Kidney glomerular epithelial cell (primary cell): Measurements from ENCODE around the gene PPP4R2.
"Not testable (repeated sequence)": the region's sequence is repeated elsewhere in the genome, so short reads cannot be mapped to it uniquely, and the experiment has no call there.

Experiments used
- DNase-seq: peaks from one replicate; lab custom pipeline; 2025; lab: John Stamatoyannopoulos, UW

The PPP4R2 gene

DNA sequence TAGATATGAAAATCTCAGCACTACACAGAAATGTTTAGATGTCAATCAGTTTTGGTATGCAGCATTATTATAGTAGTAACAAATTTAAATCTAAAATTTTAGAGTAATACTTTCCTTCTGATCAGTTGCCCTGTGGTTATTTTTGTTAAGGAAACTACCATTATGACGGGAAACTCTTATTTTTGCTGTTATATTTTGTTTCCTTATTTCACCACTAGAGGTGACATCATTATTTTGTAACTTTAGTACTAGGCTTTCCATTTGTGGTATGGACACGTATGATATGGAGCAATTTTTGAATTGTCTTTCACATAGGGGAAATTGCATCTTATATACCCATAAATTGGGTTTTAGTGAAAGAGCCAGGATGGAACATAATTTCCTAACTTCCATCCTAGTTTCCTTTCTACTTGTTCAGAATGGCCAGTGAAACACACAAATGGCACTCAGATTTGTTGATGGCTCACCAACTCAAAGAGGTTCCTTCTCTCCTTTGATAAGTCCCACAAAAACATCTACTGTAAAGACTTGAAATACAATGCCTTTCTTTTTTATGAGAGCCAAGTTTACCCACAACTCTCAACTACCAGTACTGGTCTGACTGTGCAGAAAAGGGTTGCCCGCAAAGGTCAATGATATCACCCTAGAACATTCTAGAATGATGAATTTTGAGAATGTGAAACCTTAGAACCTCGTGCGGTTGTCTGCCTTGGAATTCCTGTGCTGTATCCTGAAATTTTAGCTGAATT is 19.4 kb upstream of the PPP4R2 start:
- DNase-seq = no peak

DNA sequence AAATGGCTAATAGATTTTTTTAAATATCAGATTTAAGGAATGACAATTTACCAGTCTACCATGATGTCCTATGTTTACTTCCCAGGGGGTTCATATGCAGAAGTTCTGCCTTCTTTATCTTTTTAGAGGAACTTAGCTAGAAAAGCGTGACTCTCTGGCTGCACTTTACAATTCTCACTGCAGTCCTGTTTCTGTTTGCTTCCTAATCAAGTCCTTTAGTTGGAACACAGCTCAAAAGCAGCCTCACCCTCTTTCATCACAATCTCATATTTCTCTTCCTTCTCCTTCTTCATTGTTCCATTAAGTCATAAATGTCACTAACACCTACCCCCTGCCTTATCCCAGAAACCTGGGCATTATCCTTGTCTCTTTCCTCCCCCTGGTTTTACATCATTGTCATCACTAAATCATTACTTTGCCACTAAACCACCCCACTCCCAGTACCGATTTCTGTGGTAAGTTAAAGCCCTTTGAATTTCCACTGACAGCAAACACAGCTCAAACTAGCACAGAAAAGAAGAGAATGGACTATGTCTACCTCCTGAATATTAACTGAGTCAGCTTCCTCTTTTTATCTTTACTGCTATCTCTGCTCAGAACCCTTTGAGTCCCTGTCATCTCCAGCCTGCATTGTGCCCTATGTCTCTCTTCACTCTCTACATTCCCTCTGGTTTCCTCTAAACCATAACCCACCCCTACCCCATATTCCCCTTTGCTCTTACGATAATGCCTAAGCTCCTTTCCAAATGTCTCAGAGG is 13.8 kb upstream of the PPP4R2 start:
- DNase-seq = no peak

DNA sequence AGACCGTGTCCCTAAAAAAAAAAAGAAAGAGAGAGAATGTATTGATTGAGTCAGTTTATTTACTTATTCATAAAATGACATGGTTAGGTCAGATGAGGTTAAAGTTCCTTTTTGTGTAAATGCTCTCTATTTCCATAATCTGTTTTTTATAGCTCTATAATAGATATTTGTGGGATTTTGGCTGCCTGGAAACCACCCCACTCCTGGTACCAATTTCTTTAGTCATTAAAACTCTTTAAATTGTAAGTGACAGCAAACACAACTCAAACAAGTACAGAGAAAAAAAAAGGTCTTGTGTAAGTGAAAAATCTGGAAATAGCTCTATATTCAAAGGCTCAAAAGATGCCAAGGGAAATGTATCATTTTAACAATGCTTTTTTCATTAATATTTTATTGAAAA is 11.0 kb upstream of the PPP4R2 start:
- DNase-seq = no peak

DNA sequence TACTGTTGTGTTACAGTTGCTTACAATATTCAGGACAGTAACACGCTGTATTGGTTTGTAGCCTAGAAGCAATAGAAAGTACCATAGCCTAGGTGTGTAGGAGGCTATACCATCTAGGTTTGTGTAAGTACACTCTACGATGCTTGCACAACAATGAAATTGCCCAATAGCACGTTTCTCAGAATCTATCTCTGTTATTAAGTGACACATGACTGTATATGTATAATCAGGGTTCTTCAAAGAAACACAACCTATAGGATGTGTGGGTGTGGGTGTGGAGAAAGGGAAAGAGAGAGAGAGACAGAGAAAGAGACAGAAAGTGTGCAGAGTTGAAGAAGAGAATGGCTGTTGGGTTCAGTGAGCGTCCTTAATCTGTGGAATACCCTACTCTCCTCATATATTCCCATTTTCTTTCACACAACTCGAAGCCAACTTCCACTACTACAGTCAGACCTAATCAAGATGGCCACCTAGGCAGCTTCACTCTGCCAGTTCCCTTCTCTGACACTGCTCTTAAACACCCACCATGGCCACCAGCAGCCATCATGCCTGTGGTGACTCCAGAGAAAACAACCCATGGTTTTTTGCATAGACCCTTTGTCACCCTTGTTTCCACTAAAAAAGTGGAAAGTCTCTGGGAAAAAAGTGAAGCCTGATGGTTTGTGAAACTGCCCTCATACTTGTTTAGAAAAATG is 5.8 kb upstream of the PPP4R2 start:
- no peak for DNase-seq

DNA sequence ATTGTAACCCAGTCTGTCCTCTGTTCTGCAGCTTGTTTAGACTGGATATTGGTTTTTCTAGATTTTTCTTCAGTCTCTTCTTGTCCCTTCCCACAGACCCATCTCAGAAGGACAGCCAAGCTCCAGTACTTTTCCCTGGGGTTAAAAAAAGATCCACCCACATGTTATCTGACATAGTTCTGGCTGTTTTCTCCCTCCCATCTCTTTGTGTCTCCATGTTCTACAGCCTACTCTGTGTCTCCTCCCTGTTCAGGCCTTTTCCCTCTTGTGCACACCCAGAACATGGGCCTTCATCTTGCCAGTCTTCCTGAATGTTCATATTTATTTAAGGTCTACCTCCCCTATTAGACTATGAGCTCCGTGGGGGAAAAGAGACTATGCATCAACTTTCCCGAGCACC is 5.1 kb upstream of the PPP4R2 start:
- DNase-seq = no peak

DNA sequence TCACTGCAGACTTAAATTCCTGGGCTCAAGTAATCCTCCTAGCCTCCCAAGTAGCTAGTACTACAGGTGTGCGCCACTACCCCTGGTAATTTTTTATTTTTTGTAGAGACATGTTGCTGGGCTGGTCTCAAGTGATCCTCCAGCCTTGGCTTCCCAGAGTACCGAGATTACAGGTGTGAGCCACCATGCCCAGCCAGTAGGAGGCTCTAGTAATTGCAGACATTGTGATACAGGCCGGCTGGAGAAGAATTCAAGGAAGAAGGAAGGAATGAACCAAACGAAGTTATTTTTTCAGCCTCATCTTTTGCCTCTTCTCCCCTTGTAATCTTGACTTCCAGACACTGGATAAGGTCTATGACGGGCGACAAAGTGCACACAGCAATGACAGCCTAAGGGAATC is 3.2 kb upstream of the PPP4R2 start:
- DNase-seq = no peak

DNA sequence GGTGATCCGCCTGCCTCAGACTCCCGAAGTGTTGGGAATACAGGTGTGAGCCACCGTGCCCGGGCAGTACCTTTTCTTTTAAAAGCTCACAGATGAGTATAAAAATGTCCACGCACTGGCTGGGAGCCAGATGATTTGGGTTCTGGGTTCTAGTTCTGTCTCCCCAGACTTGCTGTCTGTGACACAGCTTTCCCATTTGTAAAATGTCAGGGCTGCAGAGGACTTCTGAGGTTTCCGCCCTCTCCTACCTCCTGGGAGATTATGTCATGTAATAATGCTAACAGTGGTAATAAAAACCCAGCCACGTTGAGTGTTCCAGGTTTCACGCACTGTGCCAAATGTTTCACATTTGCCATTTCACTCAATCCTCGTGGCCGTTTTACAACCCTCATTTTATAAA is 1.3 kb upstream of the PPP4R2 start:
- DNase-seq = no peak

DNA sequence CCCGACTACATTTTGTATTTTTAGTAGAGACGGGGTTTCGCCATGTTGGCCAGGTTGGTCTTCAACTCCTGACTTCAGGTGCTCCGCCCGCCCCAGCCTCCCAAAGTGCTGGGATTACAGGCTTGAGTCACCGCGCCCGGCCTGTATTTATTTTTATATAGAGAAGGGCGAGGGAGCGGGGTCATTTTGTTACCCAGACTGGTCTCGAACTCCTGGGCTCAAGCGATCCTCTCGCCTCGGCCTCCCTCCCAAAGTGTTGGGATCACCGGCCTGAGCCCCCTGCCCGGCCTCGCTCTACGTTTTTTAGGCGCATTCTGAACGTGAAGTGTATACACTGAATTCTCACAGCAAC is 514 bp upstream of the PPP4R2 start:
- DNase-seq = no peak

DNA sequence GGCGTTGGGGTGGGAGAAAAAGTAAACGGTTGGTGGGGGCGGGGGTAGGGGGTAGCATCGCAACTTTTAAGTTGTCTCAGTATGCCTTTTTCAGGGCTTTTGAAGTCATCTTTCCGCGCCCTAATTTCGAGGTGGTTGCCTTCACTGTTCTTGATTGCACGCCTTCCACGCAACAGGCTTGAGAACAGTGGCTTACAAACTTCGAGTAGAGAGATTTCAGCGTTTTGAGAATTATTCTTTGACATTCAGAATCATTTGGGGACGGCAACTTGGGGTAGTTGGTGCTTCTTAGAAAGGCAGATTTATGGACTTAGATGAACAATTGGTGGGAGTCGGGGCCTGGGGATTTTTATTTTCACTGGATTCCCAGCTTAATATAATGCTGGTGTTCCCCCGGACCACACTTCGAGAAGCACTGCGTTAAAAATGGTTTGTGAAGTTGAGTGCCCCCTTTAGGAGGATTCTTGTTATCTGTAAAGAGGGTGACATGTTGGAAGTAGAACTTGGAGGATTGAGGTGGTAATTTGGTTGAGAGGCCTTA is 880 bp downstream of the PPP4R2 start:
- DNase-seq = peak; percentile 63

DNA sequence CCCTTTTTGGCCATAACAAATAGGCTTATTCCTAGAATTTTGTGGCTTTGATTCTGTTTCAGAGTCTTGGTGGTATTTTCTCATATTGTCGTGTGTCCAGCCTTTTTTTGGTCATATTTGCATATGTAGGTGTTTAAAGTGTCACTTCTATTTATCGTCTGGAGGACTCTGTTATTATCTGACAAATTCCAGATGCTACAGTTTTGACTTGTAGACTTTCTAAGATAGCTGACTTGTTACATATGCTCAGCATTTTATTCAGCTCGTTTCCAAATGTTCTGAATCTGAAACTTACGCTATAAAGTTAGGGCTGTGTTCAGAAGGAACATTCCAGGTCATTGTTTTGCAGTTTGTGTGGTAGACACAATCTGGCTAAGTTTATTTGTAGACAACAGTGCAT is 1.9 kb downstream of the PPP4R2 start:
- no peak for DNase-seq

DNA sequence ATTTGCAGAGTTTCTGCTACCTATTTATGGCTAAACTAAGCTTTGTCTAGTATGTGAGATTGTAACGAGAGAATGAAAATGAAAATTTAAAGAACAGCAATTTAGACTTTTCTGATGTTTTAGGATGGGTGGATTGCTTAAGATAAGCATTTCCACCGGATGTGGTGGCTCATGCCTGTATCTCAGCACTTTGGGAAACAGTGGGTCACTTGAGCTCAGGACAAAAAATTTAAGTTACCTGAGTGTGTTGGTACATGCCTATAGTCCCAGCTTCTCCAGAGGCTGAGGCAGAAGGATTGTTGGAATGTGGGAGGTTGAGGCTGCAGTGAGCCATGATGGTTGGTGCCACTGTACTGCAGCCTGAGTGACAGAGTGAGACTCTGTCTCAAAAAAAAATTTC is 3.3 kb downstream of the PPP4R2 start:
- DNase-seq = no peak

DNA sequence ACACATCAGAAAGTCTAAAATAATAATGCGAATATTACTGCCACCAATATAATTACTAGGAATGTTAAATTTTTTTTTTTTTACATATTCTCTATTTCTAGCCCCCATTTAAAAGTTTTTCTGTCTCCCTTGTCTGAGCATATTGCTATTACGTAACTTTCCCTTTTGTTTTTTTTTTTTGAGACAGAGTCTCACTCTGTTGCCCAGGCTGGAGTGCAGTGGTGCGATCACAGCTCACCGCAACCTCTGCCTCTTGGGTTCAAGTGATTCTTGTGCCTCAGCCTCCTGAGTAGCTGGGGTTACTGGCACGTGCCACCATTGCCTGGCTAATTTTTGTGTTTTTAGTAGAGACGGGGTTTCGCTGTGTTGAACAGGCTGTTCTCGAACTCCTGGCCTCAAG is 6.4 kb downstream of the PPP4R2 start:
- DNase-seq = not testable (repeated sequence)

DNA sequence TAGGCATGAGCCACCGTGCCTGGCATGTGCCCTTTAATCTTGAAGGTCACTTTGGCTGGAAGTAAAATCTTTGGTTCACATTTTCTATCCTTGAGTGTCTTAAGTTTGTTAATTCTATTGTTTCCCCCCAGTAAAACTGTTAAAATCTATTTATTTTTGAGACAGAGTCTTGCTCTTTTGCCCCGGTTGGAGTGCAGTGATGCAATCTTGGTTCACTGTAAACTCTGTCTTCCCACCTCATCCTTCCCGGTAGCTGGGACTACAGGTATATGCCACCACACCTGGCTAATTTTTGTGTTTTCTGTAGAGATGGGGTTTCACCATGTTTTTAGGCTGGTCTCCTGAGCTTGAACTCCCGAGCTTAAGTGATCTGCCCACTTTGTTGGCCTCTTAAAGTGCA is 7.7 kb downstream of the PPP4R2 start:
- DNase-seq = no peak

DNA sequence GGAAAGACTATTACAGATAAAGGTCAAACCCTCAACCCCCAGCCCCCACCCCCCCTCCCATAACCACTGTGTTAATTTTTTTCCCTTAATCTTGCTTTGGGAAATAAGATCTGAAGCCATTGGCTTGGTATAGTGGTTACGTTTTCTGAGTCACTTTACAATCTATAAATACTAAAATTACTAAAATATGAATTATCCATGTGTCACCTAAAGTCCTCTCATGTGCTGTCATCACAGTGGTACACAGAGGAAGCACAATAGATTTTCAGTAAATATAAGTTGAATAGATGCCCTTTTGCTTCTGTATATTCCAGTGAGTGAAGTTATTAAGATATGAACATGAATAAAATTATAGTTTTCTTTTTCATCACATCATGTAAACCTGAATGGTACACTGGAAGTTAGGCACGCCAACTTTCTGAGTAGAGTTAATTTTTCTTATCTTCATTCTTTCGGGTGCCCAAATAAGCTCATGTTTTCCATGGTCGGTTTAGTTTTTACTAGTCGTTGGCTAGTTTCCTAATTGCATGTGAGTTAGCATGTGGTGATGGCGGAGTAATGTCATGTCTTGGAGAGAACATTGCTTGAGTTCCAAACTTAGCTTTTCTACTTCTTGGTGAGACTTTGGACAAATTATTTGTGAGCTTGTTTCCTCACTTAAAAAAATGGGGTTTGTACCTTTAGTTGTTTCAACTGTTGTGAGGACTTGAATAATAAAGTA is 11.5 kb downstream of the PPP4R2 start:
- no peak for DNase-seq

DNA sequence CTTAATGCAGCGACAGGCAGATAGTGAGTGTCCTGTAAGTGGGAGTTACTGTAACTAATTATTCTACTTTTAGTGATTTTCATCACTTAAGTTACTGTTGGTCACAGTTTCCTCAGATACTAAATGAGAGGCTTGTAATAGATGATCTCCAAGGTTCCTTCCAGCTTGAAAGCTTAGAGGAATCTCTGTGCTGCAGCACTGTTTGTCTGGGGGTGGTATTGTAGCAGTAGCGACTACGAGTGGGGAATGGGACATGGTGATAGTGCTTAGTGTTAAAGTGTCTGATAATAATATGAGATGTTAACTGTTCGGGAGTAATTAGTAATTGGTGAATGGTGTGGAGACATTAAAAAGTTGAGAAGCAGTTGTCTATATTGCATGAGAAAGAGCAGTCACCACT is 12.4 kb downstream of the PPP4R2 start:
- no peak for DNase-seq

DNA sequence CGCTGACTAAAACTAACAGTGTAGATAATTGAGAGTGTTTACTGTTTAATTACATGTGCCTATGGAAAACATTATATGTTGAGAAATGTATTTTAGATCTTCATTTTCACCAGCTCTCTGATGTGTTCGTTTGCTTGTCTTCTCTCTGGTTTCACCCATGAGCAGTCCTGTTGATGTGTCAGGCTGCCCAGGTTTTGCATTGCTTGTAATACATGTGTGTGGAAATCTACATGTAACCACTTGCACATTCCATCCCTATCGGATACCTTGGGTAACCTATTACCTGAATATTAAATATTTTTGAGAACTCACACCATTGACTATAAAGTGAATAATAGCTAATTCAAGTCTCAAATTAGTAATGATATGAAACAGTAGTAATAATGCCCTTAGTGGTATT is 13.1 kb downstream of the PPP4R2 start:
- no peak for DNase-seq

DNA sequence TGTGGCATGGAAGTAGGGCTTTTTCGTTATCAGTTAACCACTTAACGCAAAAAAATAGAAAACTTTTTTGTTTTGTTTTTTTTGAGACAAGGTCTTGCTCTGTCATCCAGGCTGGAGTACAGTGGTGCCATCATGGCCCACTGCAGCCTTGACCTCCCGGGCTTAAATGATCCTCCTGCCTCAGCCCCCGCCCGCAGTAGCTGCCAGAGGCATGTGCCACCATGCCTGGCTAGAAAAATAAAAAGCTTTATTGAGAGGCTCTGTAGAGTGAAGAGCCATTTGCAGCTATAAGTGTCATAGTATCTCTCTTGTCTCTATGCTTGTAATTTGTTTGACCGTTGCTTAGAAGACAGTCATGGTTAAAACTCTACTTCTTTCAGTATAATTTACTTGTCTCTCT is 13.5 kb downstream of the PPP4R2 start:
- no peak for DNase-seq

DNA sequence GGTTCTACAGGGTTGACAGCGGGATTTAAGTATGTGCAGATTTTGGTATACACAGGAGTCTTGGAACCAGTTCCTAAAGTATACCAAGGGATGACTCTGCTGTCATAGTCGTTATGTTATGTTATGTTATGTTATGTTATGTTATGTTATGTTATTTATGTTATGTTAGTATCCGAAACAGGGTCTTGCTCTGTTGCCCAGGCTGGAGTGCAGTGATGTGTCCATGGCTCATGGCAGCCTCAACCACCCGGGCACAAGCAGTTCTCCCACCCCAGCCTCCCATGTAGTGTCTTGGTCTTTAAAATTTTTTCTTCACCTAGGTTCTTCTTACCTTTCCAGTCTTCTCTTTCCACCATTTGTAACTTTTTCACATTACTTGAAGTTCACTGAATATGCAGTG is 21.7 kb downstream of the PPP4R2 start:
- no peak for DNase-seq

DNA sequence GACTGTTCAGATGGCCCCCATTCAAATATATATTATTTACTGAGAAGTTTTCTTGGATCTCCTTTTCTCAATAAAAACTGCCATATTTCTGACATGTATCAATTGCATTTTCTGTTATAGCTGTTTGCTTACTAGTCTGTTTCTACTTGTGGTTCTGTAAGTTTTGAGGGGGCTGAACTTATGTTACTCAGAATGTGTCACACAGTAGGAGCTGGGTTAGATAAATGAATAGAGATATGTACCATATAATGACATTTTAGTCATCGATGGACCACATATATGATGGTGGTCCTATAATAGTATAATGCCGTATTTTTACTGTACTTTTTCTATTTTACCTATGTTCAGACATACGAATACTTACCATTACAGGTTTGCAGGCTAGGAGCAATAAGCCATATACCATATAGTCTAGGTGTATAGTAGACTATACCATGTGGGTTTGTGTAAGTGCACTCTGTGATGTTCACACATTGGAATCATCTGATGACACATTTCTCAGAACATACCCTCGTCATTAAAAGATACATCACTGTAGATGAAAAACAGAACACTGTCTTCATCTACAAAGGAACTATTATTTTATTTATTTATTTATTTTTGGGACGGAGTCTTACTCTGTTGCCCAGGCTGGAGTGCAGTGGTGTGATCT is 22.3 kb downstream of the PPP4R2 start:
- no peak for DNase-seq

DNA sequence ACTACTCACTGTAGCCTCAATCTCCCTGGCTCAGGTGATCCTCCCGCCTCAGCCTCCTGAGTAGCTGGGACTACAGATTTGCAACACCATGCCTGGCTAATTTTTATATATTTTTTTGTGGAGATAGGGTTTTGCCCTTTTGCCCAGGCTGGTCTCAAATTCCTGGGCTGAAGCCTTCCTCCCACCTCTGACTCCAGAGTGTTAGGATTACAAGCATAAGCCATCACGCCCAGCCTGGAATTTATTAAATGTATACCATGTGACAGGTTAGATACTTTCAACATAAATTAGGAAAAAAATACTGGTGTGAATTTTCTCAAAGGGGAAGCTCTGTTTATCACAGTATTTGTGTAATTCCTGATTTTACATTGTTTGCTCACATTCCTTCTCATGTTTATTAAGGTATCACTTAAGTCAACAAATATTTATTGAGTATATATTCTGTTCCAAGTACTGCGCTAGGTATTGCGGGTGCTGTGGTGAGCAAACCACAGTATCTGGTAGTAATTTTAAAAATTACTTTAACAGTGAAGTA is 24.8 kb downstream of the PPP4R2 start:
- DNase-seq = no peak

DNA sequence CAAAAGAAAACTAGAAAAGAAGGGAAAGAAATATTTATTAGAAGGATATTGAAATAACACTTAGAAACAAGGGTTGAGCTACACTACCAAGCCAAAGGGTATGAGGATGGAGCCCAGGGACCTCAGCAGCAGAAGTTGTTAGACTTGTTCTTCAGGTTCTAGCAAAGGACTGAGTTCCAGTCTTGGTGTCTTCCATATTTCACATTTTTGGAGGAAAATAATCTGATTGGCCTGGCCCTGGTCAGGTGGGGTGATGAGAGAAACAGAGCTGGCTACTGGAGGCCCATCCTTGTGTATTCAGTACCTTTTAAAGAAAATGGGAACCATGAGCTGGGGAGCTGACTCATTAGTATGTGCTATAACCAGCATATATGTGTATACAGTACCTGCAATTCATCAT is 28.2 kb downstream of the PPP4R2 start:
- no peak for DNase-seq
